ENCODE results near the gene SLC22A8. TPM values are rescaled to one million over a fixed set of nuclear protein-coding genes. Genes with fewer than 3 reads are reported as not detected.

The SLC22A8 gene
- total and polyA plus RNA-seq, 10 of the 15 experiments (the other 5 are each of a cell fraction or from before 2014, with no cell fraction given) = not detected

DNA sequence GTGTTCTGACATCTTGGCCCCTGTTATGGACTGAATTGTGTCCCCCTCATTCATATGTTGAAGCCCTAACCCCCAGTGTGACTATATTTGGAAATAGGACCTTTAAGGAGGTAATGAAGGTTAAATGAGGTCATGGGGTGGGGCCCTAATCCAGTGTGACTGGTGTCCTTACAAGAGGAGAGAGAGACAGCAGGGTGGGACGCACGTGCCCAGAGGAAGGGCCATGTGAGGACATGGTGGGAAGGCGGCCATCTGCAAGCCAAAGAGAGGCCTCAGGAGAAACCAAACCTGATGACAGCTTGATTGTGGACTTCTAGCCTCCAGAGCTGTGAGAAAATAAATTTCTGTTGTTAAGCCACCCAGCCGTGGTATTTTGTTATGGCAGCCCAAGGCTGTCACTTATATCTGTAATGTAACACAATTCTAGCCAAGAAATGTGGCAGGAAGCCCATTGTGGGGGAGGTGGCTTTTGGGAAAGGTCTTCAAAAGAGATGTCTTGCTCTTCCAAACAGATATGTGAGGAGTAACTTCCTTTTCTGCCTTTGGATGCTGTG is 54.5 kb downstream of the SLC22A8 start:
- CTCF ChIA-PET = no interaction called here
- Histone ChIP-seq H4K20me1 (ENCODE audit: control insufficient read depth, insufficient read depth) (no peaks in the 10 kb centered on the region), H2AFZ (ENCODE audit: control insufficient read depth, low read depth, low read length) (no peak overlapping the region), H3K4me2 (ENCODE audit: control insufficient read depth, insufficient read depth) (no peak overlapping the region), H3K4me3 (no peak overlapping the region), H3K27ac (ENCODE audit: control insufficient read depth, insufficient read depth) (no peak overlapping the region), H3K79me2 (ENCODE audit: control insufficient read depth, insufficient read depth, low read length) (no peaks in the 10 kb centered on the region), H3K9ac (ENCODE audit: control insufficient read depth, insufficient read depth, low read length) (no peak overlapping the region), H3K36me3 (ENCODE audit: control insufficient read depth in 2 of 2, insufficient read depth in 2 of 2, low read length in 1 of 2) (no peaks in the 10 kb centered on the region), H3K9me3 (replicated peaks; ENCODE audit: control insufficient read depth, insufficient read depth, low read length) (no peaks in the 10 kb centered on the region), H3K4me1 (ENCODE audit: control insufficient read depth, insufficient read depth, low read length) (no peaks in the 10 kb centered on the region), H3K27me3 (replicated peaks in 1 of 2; ENCODE audit: control insufficient read depth in 2 of 2, insufficient read depth in 2 of 2, low read length in 1 of 2) (no peaks in the 10 kb centered on the region)
- no TSS peak for BruUV-seq (replicated peaks)
- 19% methylated on average over 4 of the region's 4 CpGs for WGBS (ENCODE audit: insufficient coverage, insufficient replicate concordance, low lambda C conversion rate, missing lambda C conversion rate)
- no peak for TF ChIP-seq EZH2 (IDR thresholded peaks at IDR 0.05; ENCODE audit: borderline replicate concordance, control insufficient read depth, low read depth, low read length)
- TF ChIP-seq BMI1 (IDR thresholded peaks at IDR 0.05; ENCODE audit: borderline replicate concordance) = no peak
- TF ChIP-seq, protein P1, sequence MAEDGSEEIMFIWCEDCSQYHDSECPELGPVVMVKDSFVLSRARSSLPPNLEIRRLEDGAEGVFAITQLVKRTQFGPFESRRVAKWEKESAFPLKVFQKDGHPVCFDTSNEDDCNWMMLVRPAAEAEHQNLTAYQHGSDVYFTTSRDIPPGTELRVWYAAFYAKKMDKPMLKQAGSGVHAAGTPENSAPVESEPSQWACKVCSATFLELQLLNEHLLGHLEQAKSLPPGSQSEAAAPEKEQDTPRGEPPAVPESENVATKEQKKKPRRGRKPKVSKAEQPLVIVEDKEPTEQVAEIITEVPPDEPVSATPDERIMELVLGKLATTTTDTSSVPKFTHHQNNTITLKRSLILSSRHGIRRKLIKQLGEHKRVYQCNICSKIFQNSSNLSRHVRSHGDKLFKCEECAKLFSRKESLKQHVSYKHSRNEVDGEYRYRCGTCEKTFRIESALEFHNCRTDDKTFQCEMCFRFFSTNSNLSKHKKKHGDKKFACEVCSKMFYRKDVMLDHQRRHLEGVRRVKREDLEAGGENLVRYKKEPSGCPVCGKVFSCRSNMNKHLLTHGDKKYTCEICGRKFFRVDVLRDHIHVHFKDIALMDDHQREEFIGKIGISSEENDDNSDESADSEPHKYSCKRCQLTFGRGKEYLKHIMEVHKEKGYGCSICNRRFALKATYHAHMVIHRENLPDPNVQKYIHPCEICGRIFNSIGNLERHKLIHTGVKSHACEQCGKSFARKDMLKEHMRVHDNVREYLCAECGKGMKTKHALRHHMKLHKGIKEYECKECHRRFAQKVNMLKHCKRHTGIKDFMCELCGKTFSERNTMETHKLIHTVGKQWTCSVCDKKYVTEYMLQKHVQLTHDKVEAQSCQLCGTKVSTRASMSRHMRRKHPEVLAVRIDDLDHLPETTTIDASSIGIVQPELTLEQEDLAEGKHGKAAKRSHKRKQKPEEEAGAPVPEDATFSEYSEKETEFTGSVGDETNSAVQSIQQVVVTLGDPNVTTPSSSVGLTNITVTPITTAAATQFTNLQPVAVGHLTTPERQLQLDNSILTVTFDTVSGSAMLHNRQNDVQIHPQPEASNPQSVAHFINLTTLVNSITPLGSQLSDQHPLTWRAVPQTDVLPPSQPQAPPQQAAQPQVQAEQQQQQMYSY (CRISPR knock-in tag; IDR thresholded peaks at IDR 0.05) = no peak
- TF ChIP-seq TBL1XR1 (IDR thresholded peaks at IDR 0.05; ENCODE audit: low read depth, low read length) = no peak
- no peak for TF ChIP-seq USF1 (IDR thresholded peaks at IDR 0.05; ENCODE audit: borderline replicate concordance, extremely low read length, insufficient read depth, low read depth, low read length)
- TF ChIP-seq MXI1 (IDR thresholded peaks at IDR 0.05; ENCODE audit: low read depth, low read length) = no peak
- TF ChIP-seq NR2F1 (conservative IDR thresholded peaks at IDR 0.05) = no peak
- TF ChIP-seq SUPT20H (IDR thresholded peaks at IDR 0.05; ENCODE audit: borderline replicate concordance, control insufficient read depth, low read depth, low read length) = no peak
- TF ChIP-seq LARP7 (IDR thresholded peaks at IDR 0.05) = no peak
- TF ChIP-seq, protein P2, sequence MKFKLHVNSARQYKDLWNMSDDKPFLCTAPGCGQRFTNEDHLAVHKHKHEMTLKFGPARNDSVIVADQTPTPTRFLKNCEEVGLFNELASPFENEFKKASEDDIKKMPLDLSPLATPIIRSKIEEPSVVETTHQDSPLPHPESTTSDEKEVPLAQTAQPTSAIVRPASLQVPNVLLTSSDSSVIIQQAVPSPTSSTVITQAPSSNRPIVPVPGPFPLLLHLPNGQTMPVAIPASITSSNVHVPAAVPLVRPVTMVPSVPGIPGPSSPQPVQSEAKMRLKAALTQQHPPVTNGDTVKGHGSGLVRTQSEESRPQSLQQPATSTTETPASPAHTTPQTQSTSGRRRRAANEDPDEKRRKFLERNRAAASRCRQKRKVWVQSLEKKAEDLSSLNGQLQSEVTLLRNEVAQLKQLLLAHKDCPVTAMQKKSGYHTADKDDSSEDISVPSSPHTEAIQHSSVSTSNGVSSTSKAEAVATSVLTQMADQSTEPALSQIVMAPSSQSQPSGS (IDR thresholded peaks at IDR 0.05; ENCODE audit: low read length) = no peak
- POLR2A ChIA-PET = no interaction called here
- in situ Hi-C loops (cut with MboI) = no loop called here
- intact Hi-C loops (cut with micrococcal nuclease; ENCODE audit: unreplicated experiment) = no loop called here
- no peak for DNase-seq (ENCODE audit: low read depth, low spot score)
- no peak for ATAC-seq
- RAD21 ChIA-PET (ENCODE audit: unreplicated experiment) = no interaction called here
- SMC1A ChIA-PET (ENCODE audit: uncharacterized antibody, unreplicated experiment) = no interaction called here
- FAIRE-seq = no peak
